Endodermal cell (in vitro differentiated cells): ENCODE results near the gene PTPN14. TPM values are rescaled to one million over a fixed set of nuclear protein-coding genes. Genes with fewer than 3 reads are reported as not detected.

Experiments
- DNase-seq: peaks from one replicate; pipeline ENCODE4 v3.0.0-alpha.2; 2017
- H3K27ac ChIP-seq: 2 replicates; pipeline ENCODE4 v1.5.1; 2013; ENCODE audit warnings: mild to moderate bottlenecking, low read depth, low read length, moderate library complexity
- H3K27me3 ChIP-seq: 2 replicates; pipeline ENCODE4 v1.6.1; 2013; ENCODE audit warnings: mild to moderate bottlenecking, low read length, moderate library complexity; ENCODE audit not compliant: insufficient read depth, control insufficient read depth, poor library complexity, severe bottlenecking
- H3K36me3 ChIP-seq: 2 replicates; pipeline ENCODE4 v1.7.0; 2013; ENCODE audit warnings: mild to moderate bottlenecking, low read length, moderate library complexity; ENCODE audit not compliant: control insufficient read depth, insufficient read depth
- H3K4me1 ChIP-seq: one replicate; pipeline ENCODE4 v1.7.0; 2013; ENCODE audit warnings: low read length; ENCODE audit not compliant: control insufficient read depth, insufficient read depth
- H3K4me3 ChIP-seq: 2 replicates; pipeline ENCODE4 v1.5.1; 2013; ENCODE audit warnings: mild to moderate bottlenecking, low read length, moderate library complexity
- H3K9ac ChIP-seq: 2 replicates; pipeline ENCODE4 v1.6.1; 2013; ENCODE audit warnings: mild to moderate bottlenecking, low read length, moderate library complexity; ENCODE audit not compliant: poor library complexity, severe bottlenecking; ENCODE audit errors: extremely low read depth
- H3K9me3 ChIP-seq: 2 replicates; pipeline ENCODE4 v1.6.1; 2013; ENCODE audit warnings: mild to moderate bottlenecking, low read length, moderate library complexity; ENCODE audit not compliant: control insufficient read depth
- H3K27ac Mint-ChIP-seq: 2 replicates; pipeline ENCODE4 v1.8.0; 2020; ENCODE audit warnings: mixed read lengths
- H3K27me3 Mint-ChIP-seq: 2 replicates; pipeline ENCODE4 v1.8.0; 2021; ENCODE audit warnings: mild to moderate bottlenecking, mixed read lengths; ENCODE audit not compliant: insufficient read depth
- H3K36me3 Mint-ChIP-seq: 2 replicates; pipeline ENCODE4 v1.8.0; 2020; ENCODE audit warnings: low read depth, mixed read lengths
- H3K4me1 Mint-ChIP-seq: 2 replicates; pipeline ENCODE4 v1.8.0; 2020; ENCODE audit warnings: mixed read lengths
- H3K4me3 Mint-ChIP-seq: 2 replicates; pipeline ENCODE4 v1.8.0; 2020; ENCODE audit warnings: mild to moderate bottlenecking, moderate library complexity, mixed read lengths
- H3K9me3 Mint-ChIP-seq: 2 replicates; pipeline ENCODE4 v1.8.0; 2020; ENCODE audit warnings: mild to moderate bottlenecking, mixed read lengths
- CTCF ChIP-seq: fragments of 200-600 bp; sonication (generic); conservative IDR thresholded peaks from 2 replicates; pipeline ENCODE4 v1.5.0; 2021; ENCODE audit warnings: antibody characterized with exemption, mild to moderate bottlenecking
- WGBS, 2 experiments: methylation state at CpG; one replicate each; pipeline versions ENCODE4 v1.1.5 to v1.1.7; 2013; ENCODE audit warnings: missing lambda C conversion rate in 2 of 2, mixed read lengths in 1 of 2; ENCODE audit not compliant: insufficient coverage in 1 of 2, insufficient read length in 1 of 2; 5-methylcytosine and 5-hydroxymethylcytosine counted together
- total RNA-seq, 2 donors: library from RNA; stranded (reverse); fragmentation: NEBNext Ultra II Directional in 1 of 2; extraction: Animal tissue kit (Norgen Biotek cat#: 25700) in 1 of 2; gene quantifications; 2 replicates in 1 of 2; 3 replicates in 1 of 2; pipeline ENCODE4 v1.2.1, GENCODE V29; 2021

The PTPN14 gene
- total RNA-seq, 2 donors from 2014 or later = 72.6 to 93.2 TPM

DNA sequence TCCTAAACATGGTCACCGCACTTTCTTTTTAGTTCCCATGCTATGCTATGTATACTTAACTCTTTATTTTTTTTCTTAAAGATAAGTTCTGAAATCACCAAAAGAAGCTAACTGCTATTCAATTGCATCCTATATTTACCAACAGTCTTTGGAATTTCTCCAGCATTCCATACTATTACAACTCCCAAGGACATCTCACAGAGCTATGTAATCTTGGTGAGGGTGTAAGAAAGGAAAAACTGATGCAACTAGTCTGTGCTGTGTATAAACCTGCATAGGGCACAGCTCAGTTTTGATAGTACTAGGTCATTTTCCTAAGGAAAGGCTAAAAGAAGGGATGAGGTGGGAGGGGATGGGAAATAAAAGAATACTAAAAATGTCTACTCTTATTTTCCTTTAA, 78.0 kb downstream of the PTPN14 start:
- H3K36me3 ChIP-seq = no peaks in the 10 kb centered on the region
- H3K9ac ChIP-seq = peak overlapping the region; percentile 14
- 95% methylated on average over 1 of the region's 1 CpG; no CpG with 5 or more reads in 1 of the 2 experiments for WGBS, 2 experiments
- H3K9me3 Mint-ChIP-seq = no peaks in the 10 kb centered on the region
- no peaks in the 10 kb centered on the region for H3K27me3 Mint-ChIP-seq
- DNase-seq = no peak
- no peak overlapping the region for H3K27ac ChIP-seq
- no peaks in the 10 kb centered on the region for H3K36me3 Mint-ChIP-seq
- no peaks in the 10 kb centered on the region for H3K27me3 ChIP-seq
- H3K9me3 ChIP-seq = no peaks in the 10 kb centered on the region
- peaks cover 35% of the 10 kb centered on the region for H3K4me1 ChIP-seq
- peaks cover 70% of the 10 kb centered on the region for H3K4me1 Mint-ChIP-seq
- H3K4me3 Mint-ChIP-seq = no peak overlapping the region
- peak overlapping the region; percentile 0 for H3K4me3 ChIP-seq
- peak overlapping the region; percentile 4 for H3K27ac Mint-ChIP-seq
- TF ChIP-seq CTCF = no peak

- no peak overlapping the region for H3K4me3 ChIP-seq
- no peaks in the 10 kb centered on the region for H3K27me3 Mint-ChIP-seq
- H3K27ac Mint-ChIP-seq = peak overlapping the region; percentile 4
- no peak for DNase-seq
- H3K4me1 ChIP-seq = peaks cover 33% of the 10 kb centered on the region
- TF ChIP-seq CTCF = no peak
- no peaks in the 10 kb centered on the region for H3K36me3 Mint-ChIP-seq
- H3K4me3 Mint-ChIP-seq = no peak overlapping the region
- no peaks in the 10 kb centered on the region for H3K9me3 Mint-ChIP-seq
- H3K4me1 Mint-ChIP-seq = peaks cover 65% of the 10 kb centered on the region
- no peak overlapping the region for H3K27ac ChIP-seq
- H3K27me3 ChIP-seq = no peaks in the 10 kb centered on the region
- H3K9ac ChIP-seq = no peak overlapping the region
- H3K36me3 ChIP-seq = no peaks in the 10 kb centered on the region
- no peaks in the 10 kb centered on the region for H3K9me3 ChIP-seq
Measured at GRCh38 chr1:214472364-214472763, 79.0 kb downstream of the PTPN14 start.

GRCh38 chr1:214471458-214471857, 79.9 kb downstream of the PTPN14 start:
- H3K4me1 Mint-ChIP-seq = peaks cover 64% of the 10 kb centered on the region
- WGBS, 2 experiments = 50% methylated on average over 2 of the region's 2 CpGs

More at GRCh38 chr1:214471458-214471857, 79.9 kb downstream of the PTPN14 start:
- Mint-ChIP-seq H3K27me3 (no peaks in the 10 kb centered on the region), H3K9me3 (no peaks in the 10 kb centered on the region), H3K27ac (peak overlapping the region; percentile 12), H3K36me3 (no peaks in the 10 kb centered on the region), H3K4me3 (no peak overlapping the region)
- H3K27me3 ChIP-seq = no peaks in the 10 kb centered on the region
- peaks cover 31% of the 10 kb centered on the region for H3K4me1 ChIP-seq
- no peak overlapping the region for H3K4me3 ChIP-seq
- no peaks in the 10 kb centered on the region for H3K36me3 ChIP-seq
- no peak for DNase-seq
- H3K9ac ChIP-seq = no peak overlapping the region
- no peak for TF ChIP-seq CTCF
- H3K27ac ChIP-seq = no peak overlapping the region
- no peaks in the 10 kb centered on the region for H3K9me3 ChIP-seq
